Neutrophil (primary cell): Measurements from ENCODE around the gene FAM20A.

ENCODE experiments used
- H3K27ac ChIP-seq: fragments of 200-600 bp; sonication (generic); 2 replicates; pipeline ENCODE4 v1.5.1; 2016; ENCODE audit warnings: mild to moderate bottlenecking, moderate library complexity
- H3K27me3 ChIP-seq: fragments of 200-600 bp; sonication (generic); 2 replicates; pipeline ENCODE4 v1.6.0; 2016; ENCODE audit warnings: mild to moderate bottlenecking
- H3K36me3 ChIP-seq: fragments of 200-600 bp; sonication (generic); 2 replicates; pipeline ENCODE4 v1.5.1; 2017
- H3K4me1 ChIP-seq, 2 experiments: fragments of 200-600 bp in 1 of 2; sonication (generic) in 1 of 2; 1 replicate in 1 of 2; 2 replicates in 1 of 2; pipeline versions ENCODE4 v1.5.1 to v1.6.1; 2013 to 2016; ENCODE audit warnings: low read depth in 1 of 2, low read length in 1 of 2, mild to moderate bottlenecking in 1 of 2, moderate library complexity in 1 of 2; ENCODE audit not compliant: control insufficient read depth in 1 of 2, insufficient read depth in 1 of 2
- H3K4me3 ChIP-seq, 2 experiments: fragments of 200-600 bp in 1 of 2; sonication (generic) in 1 of 2; 1 replicate in 1 of 2; 2 replicates in 1 of 2; pipeline ENCODE4 v1.5.1; 2013 to 2016; ENCODE audit warnings: low read depth in 1 of 2, low read length in 1 of 2, mild to moderate bottlenecking in 1 of 2, moderate library complexity in 1 of 2
- H3K9me3 ChIP-seq: fragments of 200-600 bp; sonication (generic); 2 replicates; pipeline ENCODE4 v1.5.1; 2016
- TF ChIP-seq, protein P1 (sequence below): fragments of 200-600 bp; sonication (generic); IDR thresholded peaks from 2 replicates; pipeline ENCODE4 v1.5.1; 2016; ENCODE audit warnings: antibody characterized with exemption

The FAM20A gene

DNA sequence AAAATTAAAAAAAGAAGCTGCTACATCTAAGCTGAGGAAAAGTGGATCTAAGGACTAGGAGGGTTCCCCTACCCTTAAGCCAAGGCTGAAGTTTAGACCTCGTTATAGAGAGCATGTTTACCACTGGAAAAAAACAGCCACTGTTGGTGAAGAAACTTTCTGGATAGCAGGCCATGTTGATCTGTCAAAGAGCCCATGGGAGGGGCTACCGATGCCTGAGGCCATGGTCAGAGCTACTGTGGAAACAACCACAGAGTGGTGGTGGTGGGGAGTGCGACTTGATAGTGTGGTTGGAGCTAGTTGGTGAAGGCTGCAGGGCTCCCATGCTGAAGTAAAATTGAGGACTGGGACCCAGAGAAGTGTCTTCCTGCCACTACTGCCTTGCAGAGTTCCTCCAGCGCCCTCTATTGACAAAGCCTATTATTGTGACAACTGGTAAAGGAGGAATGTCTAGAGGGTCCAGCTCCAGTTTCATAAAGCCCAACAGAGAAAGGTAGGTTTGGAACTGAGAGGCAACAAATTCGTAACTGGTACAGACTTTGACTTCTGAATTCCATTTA lies 12.7 kb upstream of the FAM20A start:
- TF ChIP-seq, protein P1, sequence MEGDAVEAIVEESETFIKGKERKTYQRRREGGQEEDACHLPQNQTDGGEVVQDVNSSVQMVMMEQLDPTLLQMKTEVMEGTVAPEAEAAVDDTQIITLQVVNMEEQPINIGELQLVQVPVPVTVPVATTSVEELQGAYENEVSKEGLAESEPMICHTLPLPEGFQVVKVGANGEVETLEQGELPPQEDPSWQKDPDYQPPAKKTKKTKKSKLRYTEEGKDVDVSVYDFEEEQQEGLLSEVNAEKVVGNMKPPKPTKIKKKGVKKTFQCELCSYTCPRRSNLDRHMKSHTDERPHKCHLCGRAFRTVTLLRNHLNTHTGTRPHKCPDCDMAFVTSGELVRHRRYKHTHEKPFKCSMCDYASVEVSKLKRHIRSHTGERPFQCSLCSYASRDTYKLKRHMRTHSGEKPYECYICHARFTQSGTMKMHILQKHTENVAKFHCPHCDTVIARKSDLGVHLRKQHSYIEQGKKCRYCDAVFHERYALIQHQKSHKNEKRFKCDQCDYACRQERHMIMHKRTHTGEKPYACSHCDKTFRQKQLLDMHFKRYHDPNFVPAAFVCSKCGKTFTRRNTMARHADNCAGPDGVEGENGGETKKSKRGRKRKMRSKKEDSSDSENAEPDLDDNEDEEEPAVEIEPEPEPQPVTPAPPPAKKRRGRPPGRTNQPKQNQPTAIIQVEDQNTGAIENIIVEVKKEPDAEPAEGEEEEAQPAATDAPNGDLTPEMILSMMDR = no peak
- H3K4me1 ChIP-seq = no peaks in the 10 kb centered on the region
- H3K4me3 ChIP-seq = no peak overlapping the region
- H3K9me3 ChIP-seq = peaks cover 8% of the 10 kb centered on the region
- H3K27ac ChIP-seq = no peak overlapping the region
- H3K36me3 ChIP-seq = no peaks in the 10 kb centered on the region
- H3K27me3 ChIP-seq = peaks cover 19% of the 10 kb centered on the region

DNA sequence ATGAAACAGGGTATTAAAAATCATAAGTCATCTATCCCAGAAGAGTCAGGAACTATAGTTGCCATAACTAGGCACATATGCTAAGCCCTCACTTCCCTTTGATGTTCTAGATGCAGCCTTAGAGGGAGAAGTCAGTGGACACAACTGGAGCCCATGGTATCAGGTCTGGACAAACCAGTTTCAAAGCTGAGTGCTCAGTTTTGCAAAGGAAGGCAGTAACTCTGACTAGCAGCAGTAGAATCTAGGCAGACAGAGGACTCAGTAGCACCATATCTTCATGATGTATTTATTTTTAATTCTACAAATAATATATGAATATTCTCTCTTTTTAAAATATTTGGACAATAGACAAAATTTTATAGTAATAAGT lies 11.7 kb upstream of the FAM20A start:
- Histone ChIP-seq H3K4me3 (no peak overlapping the region), H3K9me3 (peaks cover 11% of the 10 kb centered on the region), H3K27ac (no peak overlapping the region), H3K4me1 (no peaks in the 10 kb centered on the region), H3K27me3 (peaks cover 19% of the 10 kb centered on the region), H3K36me3 (no peaks in the 10 kb centered on the region)
- TF ChIP-seq, protein P1 = no peak

DNA sequence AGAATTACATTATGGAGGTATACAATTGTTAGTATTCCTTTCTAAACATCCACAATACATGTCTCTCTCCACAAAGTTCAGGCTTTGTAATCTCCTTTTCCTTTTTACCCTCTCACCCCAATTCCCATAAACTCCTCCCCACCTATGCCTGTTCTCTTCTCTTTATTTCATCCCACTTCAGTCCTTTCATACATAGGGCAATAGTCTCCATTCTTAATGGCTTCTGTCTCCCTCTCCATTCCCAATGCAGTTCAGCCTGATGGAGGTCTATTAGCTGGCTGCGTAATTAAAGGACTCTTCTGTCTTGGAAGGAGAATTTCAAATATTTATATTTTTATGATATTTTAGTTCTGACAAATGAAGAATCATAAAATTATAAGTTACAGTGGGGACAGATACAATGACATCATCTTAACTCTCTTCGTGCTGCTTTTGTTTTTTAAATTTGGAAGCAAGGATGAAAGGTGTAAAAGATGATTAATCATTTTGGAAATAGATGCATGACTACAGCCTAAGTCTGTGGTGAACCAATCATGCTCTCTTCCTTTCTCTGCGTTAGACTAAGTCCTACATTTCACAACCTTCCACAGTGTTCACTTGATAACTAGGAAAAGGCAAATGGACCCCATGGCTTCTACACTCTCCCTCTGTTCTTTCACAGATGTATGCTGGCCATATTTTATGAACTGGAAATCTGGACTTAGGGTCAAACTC lies 11.2 kb upstream of the FAM20A start:
- Histone ChIP-seq H3K27ac (no peak overlapping the region), H3K9me3 (peaks cover 11% of the 10 kb centered on the region), H3K4me1 (no peaks in the 10 kb centered on the region), H3K27me3 (peaks cover 19% of the 10 kb centered on the region), H3K4me3 (no peak overlapping the region), H3K36me3 (no peaks in the 10 kb centered on the region)
- TF ChIP-seq, protein P1 = no peak

DNA sequence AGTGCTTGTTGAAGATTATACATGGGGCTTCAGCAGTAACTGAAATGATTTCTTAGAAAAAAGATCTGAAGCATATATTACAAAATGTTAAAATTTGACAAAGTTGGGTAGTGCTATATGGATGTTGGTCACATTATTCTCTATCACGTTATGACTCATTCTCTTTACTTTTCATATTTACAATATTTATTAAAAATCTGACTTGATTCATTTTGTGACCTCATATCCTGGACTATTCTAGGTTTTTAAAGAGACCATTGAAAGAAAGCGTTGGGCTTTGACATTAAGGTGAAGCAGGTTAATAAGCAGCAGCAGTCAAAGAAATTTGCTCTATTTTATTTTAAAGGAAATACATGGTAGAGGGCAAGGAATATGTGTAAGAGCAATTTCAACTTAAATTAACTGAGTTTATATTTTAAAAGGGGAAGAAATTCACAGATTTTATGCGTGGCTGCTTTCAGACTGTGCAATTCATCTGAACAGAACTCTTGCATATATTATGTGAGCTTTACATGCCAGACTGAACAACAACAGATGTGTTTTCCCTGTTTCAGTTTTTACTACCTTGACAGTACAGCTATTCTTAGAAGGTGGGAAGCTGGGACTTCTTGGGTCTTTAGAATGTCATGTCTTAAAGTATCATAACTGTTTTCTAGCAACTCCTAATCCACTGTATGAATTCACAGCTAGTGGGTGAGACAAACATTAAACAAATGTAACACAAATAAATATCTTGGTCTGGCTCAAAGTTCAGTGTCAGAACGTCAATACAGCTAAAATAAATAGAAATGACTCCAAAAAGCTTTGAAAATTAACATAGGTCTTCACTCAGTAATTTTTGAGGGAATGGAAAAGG lies 10.4 kb upstream of the FAM20A start:
- H3K4me3 ChIP-seq = no peak overlapping the region
- H3K36me3 ChIP-seq = no peaks in the 10 kb centered on the region
- peaks cover 11% of the 10 kb centered on the region for H3K9me3 ChIP-seq
- TF ChIP-seq, protein P1 = no peak
- H3K4me1 ChIP-seq = no peaks in the 10 kb centered on the region
- no peak overlapping the region for H3K27ac ChIP-seq
- peaks cover 25% of the 10 kb centered on the region for H3K27me3 ChIP-seq

DNA sequence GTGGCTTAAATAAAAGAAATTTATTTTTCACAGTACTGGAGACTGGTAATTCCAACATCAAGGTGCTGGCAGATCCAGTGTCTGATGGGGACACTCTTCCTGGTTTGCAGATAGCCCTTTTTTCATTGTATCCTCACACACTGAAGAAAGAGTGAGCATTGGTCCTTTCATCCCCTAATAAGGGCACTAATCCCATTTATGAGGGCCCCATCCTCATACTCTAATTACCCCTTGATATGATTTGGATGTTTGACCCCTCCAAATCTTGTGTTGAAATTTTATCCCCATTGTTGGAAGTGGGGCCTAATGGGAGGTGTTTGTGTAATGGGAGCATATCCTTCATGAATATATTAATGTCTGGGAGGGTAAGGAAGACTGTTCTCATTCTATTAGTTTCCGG lies 9.4 kb upstream of the FAM20A start:
- H3K27ac ChIP-seq = no peak overlapping the region
- H3K4me3 ChIP-seq = no peak overlapping the region
- no peaks in the 10 kb centered on the region for H3K36me3 ChIP-seq
- H3K9me3 ChIP-seq = peaks cover 11% of the 10 kb centered on the region
- TF ChIP-seq, protein P1 = no peak
- no peaks in the 10 kb centered on the region for H3K4me1 ChIP-seq
- H3K27me3 ChIP-seq = peaks cover 32% of the 10 kb centered on the region
